ENCODE results near the gene CLEC18B.
"Not testable (repeated sequence)": the region's sequence is repeated elsewhere in the genome, so short reads cannot be mapped to it uniquely, and the experiment has no call there.

DNA sequence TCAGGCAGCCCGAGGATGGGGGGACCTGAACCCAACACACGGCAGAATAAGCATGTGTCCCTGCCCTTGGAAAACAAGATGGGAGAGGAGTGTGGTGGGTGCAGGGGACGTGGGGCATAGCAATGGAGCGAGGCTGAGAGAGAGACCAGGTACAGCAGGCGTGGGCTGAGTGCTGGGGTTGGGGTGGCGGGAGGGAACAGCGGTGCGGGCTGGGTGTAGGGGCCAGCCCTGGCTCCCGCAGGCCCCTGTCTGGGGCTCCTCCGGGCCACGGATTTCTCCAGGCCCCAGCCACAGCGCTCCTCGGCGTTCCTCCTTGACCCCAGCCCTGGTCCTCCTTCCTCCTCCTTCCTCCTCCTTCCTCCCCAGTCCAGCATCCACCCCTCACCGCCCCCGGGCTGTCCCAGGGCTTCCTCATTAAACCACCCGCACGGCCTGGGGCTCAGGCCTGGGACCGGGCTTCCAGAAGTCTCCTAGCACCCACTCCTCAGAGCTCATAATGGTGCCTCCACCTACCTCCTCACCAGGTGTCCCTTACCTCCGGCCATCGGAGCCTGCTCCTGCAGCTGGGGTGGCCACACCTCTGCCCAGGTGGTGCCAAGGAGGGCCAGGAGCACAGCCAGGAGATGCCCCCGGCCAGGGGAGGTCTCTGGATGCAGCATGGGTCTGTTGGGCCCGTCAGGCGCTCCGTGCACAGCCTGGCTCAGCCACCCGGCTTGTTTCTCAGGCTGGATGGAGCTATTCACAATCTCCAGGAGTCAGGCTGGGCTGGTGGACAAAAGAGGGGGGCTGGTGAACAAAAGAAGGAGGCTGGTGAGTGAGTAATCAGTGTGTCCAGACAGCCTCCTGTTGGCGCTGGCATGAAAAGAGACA, at the start of gene CLEC18B:
- TF ChIP-seq, protein P1, sequence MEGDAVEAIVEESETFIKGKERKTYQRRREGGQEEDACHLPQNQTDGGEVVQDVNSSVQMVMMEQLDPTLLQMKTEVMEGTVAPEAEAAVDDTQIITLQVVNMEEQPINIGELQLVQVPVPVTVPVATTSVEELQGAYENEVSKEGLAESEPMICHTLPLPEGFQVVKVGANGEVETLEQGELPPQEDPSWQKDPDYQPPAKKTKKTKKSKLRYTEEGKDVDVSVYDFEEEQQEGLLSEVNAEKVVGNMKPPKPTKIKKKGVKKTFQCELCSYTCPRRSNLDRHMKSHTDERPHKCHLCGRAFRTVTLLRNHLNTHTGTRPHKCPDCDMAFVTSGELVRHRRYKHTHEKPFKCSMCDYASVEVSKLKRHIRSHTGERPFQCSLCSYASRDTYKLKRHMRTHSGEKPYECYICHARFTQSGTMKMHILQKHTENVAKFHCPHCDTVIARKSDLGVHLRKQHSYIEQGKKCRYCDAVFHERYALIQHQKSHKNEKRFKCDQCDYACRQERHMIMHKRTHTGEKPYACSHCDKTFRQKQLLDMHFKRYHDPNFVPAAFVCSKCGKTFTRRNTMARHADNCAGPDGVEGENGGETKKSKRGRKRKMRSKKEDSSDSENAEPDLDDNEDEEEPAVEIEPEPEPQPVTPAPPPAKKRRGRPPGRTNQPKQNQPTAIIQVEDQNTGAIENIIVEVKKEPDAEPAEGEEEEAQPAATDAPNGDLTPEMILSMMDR (IDR thresholded peaks at IDR 0.05) = not testable (repeated sequence)
- TF ChIP-seq EZH2, EZH2phosphoT487 (IDR thresholded peaks at IDR 0.05): not testable (repeated sequence)
